ENCODE data around the gene ATP10A. TPM values are rescaled to one million over a fixed set of nuclear protein-coding genes. Genes with fewer than 3 reads are reported as not detected.

ATP10A gene
- total RNA-seq, 1 donor from 2014 or later, result not detected

GRCh38 chr15:25830844-25831451, 32.2 kb downstream of the ATP10A start:
- DNase-seq (ENCODE audit: low read depth in 2 of 2), result no peak

- no peak for DNase-seq (ENCODE audit: low read depth in 2 of 2)
Measured at GRCh38 chr15:25829073-25829472, 34.1 kb downstream of the ATP10A start.

GRCh38 chr15:25825207-25825606, 37.9 kb downstream of the ATP10A start:
- no peak for DNase-seq (ENCODE audit: low read depth in 2 of 2)

GRCh38 chr15:25824618-25825017, 38.5 kb downstream of the ATP10A start:
- DNase-seq (ENCODE audit: low read depth in 2 of 2), result no peak

GRCh38 chr15:25812845-25813244, 50.3 kb downstream of the ATP10A start:
- no peak for DNase-seq (ENCODE audit: low read depth in 2 of 2)

- DNase-seq (ENCODE audit: low read depth in 2 of 2), result no peak
Measured at GRCh38 chr15:25812073-25812472, 51.1 kb downstream of the ATP10A start.

GRCh38 chr15:25811481-25811906, 51.6 kb downstream of the ATP10A start:
- DNase-seq (ENCODE audit: low read depth in 2 of 2), result no peak

- no peak for DNase-seq (ENCODE audit: low read depth in 2 of 2)
Measured at GRCh38 chr15:25810631-25811091, 52.5 kb downstream of the ATP10A start.

- no peak for DNase-seq (ENCODE audit: low read depth in 2 of 2)
Measured at GRCh38 chr15:25810154-25810553, 53.0 kb downstream of the ATP10A start.

GRCh38 chr15:25807063-25807462, 56.1 kb downstream of the ATP10A start:
- DNase-seq (ENCODE audit: low read depth in 2 of 2), result no peak

- no peak for DNase-seq (ENCODE audit: low read depth in 2 of 2)
Measured at GRCh38 chr15:25805031-25805430, 58.1 kb downstream of the ATP10A start.

GRCh38 chr15:25804451-25804850, 58.7 kb downstream of the ATP10A start:
- DNase-seq (ENCODE audit: low read depth in 2 of 2), result no peak

GRCh38 chr15:25803541-25803940, 59.6 kb downstream of the ATP10A start:
- DNase-seq (ENCODE audit: low read depth in 2 of 2), result no peak

- DNase-seq (ENCODE audit: low read depth in 2 of 2), result no peak
Measured at GRCh38 chr15:25803036-25803435, 60.1 kb downstream of the ATP10A start.

- no peak for DNase-seq (ENCODE audit: low read depth in 2 of 2)
Measured at GRCh38 chr15:25802285-25802830, 60.8 kb downstream of the ATP10A start.

- no peak for DNase-seq (ENCODE audit: low read depth in 2 of 2)
Measured at GRCh38 chr15:25801586-25802284, 61.4 kb downstream of the ATP10A start.

GRCh38 chr15:25800761-25801515, 62.2 kb downstream of the ATP10A start:
- no peak for DNase-seq (ENCODE audit: low read depth in 2 of 2)

GRCh38 chr15:25799906-25800700, 63.0 kb downstream of the ATP10A start:
- no peak for DNase-seq (ENCODE audit: low read depth in 2 of 2)

- no peak for DNase-seq (ENCODE audit: low read depth in 2 of 2)
Measured at GRCh38 chr15:25797936-25798901, 64.9 kb downstream of the ATP10A start.

- no peak for DNase-seq (ENCODE audit: low read depth in 2 of 2)
Measured at GRCh38 chr15:25797511-25797935, 65.6 kb downstream of the ATP10A start.
